Measurements from ENCODE around the gene OR5K1.

- TF ChIP-seq CTCF (IDR thresholded peaks at IDR 0.05) (no peak), POLR2A (IDR thresholded peaks at IDR 0.05) (no peak), EP300 (IDR thresholded peaks at IDR 0.05) (no peak)
These were observed 49.6 kb downstream of the OR5K1 start for GRCh38 chr3:98512576-98512975.
